Limb (tissue), 2 donors: ENCODE results near the gene CDK6.

Source experiments
- DNase-seq, 2 donors: peaks; one replicate each; pipeline ENCODE4 v3.0.0-alpha.2; 2016; ENCODE audit errors: extremely low spot score in 2 of 2

Gene CDK6

GRCh38 chr7:92709912-92710311 is 126.5 kb downstream of the CDK6 start:
- no peak for DNase-seq

- DNase-seq: no peak
Observed at GRCh38 chr7:92709150-92709549, 127.2 kb downstream of the CDK6 start.

- no peak for DNase-seq
Observed at GRCh38 chr7:92708111-92709042, 128.0 kb downstream of the CDK6 start.

- DNase-seq: no peak
Observed at GRCh38 chr7:92707435-92707834, 128.9 kb downstream of the CDK6 start.

GRCh38 chr7:92706563-92706962 is 129.8 kb downstream of the CDK6 start:
- DNase-seq: no peak

- DNase-seq: no peak
Observed at GRCh38 chr7:92705831-92706230, 130.5 kb downstream of the CDK6 start.

- DNase-seq: no peak
Observed at GRCh38 chr7:92704858-92705257, 131.5 kb downstream of the CDK6 start.

- no peak for DNase-seq
Observed at GRCh38 chr7:92702535-92702934, 133.8 kb downstream of the CDK6 start.

GRCh38 chr7:92699966-92700514 is 136.3 kb downstream of the CDK6 start:
- no peak for DNase-seq

GRCh38 chr7:92699560-92699959 is 136.8 kb downstream of the CDK6 start:
- no peak for DNase-seq

GRCh38 chr7:92698237-92698841 is 138.0 kb downstream of the CDK6 start:
- peak; percentile 63 to 88 for DNase-seq

- no peak for DNase-seq
Observed at GRCh38 chr7:92697414-92697813, 139.0 kb downstream of the CDK6 start.

GRCh38 chr7:92697012-92697411 is 139.4 kb downstream of the CDK6 start:
- no peak for DNase-seq

- no peak for DNase-seq
Observed at GRCh38 chr7:92696584-92696983, 139.8 kb downstream of the CDK6 start.

GRCh38 chr7:92695308-92696261 is 140.8 kb downstream of the CDK6 start:
- DNase-seq: peak; percentile 81 to 84

GRCh38 chr7:92694211-92694610 is 142.2 kb downstream of the CDK6 start:
- DNase-seq: no peak

- no peak for DNase-seq
Observed at GRCh38 chr7:92693519-92693918, 142.9 kb downstream of the CDK6 start.

GRCh38 chr7:92691578-92691977 is 144.8 kb downstream of the CDK6 start:
- DNase-seq: peak in 1 of 2 donors; percentile 84

- DNase-seq: no peak
Observed at GRCh38 chr7:92685136-92686042, 151.0 kb downstream of the CDK6 start.

GRCh38 chr7:92684274-92684673 is 152.1 kb downstream of the CDK6 start:
- no peak for DNase-seq
